IMR-90 (cell line): ENCODE data around the gene PRKACA.

ENCODE experiments used
- CEBPB ChIP-seq: IDR thresholded peaks from 2 replicates; pipeline ENCODE4 v1.6.1; 2012; ENCODE audit warnings: low read depth, low read length, improper control_type of control experiment
- MAZ ChIP-seq: IDR thresholded peaks from 2 replicates; pipeline ENCODE4 v1.6.1; 2012; ENCODE audit warnings: low read depth, mild to moderate bottlenecking, low read length, improper control_type of control experiment, moderate library complexity, borderline replicate concordance
- TF ChIP-seq, protein P1 (sequence below): fragments of 150-350 bp; IDR thresholded peaks from 2 replicates; pipeline ENCODE4 v1.6.1; 2017; ENCODE audit warnings: mild to moderate bottlenecking, antibody characterized with exemption, low read length, low read depth

DNA sequence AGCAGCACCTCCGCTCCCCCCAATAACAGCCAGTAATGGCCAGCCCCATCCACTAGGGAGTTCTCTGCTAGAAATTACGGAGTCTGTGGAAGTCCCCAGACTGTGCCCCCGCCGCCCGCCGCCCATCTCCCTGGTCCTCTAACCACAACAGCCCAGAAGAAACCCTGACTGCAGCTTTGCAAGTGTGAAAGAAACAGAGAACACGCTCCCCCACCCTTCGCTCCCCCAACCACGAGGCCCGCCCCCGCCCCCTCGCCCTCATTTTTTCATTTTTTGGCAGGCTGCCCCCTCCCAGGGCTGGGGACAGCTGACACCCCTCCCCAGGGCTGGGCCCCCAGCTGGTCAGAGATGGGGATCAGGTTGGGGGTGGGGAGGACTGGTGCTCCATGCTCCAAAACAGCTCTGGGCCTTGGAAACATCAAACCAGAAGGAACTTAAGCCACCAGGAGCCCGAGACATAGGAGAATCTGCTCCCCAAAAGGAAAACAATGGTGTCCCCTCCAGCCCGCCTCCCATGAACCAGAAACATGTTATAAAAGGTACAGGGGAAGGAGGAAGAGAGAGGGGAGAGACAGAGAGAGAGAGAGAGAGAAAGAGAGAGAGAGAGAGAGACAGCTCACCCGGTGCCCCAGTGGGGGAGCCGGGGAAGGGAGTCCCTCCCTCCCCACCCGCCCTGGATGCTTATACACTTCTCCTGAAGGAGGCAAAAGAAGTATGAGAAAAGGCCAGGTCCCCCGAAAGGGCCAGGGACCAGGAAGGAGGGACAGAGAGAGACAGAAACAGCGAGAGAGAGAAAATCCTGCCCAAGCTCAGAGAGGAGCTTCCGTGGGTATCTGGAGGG is 48.6 kb upstream of the PRKACA start:
- TF ChIP-seq MAZ (no peak), CEBPB (no peak)
- TF ChIP-seq, protein P1, sequence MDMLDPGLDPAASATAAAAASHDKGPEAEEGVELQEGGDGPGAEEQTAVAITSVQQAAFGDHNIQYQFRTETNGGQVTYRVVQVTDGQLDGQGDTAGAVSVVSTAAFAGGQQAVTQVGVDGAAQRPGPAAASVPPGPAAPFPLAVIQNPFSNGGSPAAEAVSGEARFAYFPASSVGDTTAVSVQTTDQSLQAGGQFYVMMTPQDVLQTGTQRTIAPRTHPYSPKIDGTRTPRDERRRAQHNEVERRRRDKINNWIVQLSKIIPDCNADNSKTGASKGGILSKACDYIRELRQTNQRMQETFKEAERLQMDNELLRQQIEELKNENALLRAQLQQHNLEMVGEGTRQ, result no peak
